ENCODE data around the gene OR5K3.

The OR5K3 gene

DNA sequence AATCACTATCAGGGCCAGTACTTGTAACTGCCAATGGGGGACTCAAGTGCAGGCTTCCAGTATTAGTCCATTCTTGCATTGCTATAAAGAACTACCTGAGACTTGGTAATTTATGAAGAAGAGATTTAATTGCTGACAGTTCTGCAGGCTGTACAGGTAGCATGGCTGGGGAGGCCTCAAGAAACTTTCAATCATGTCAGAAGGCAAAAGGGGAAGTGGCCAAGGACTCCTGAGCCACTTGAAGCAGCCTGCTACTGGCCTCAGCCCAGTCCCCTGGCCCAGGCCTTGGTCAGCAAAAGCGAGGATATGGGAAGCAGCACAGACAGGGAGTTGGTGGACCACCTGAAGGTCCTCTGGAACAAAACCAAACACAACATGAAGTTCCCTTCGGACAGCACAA, 43.3 kb downstream of the OR5K3 start:
- no peak for DNase-seq (ENCODE audit: low read depth)

GRCh38 chr3:98434412-98434811, 43.9 kb downstream of the OR5K3 start:
- DNase-seq (ENCODE audit: low read depth) = no peak

DNA sequence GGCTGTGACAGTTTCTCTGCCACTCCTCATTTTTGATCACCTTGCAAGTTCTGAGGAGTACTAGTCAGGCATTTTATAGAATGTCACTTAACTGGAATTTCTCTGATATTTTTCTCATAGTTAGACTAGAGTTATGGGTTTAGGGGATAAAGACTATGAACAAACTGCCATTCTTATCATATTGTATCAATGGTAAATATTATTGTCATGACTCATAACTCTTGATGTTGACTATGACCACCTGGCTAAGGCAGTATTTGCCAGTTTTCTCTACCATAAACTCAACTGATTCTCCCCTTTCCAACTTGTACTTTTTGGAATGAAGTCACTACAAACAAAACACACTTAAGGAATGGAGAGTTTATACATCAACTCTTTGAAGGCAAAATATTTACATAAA, 49.8 kb downstream of the OR5K3 start:
- no peak for DNase-seq (ENCODE audit: low read depth)
